ENCODE measurements around the gene HINT1.

The HINT1 gene

GRCh38 chr5:131170540-131171275 is 5.7 kb upstream of the HINT1 start, which contains the start of gene LYRM7:
LYRM7 (plus strand) TSS chr5:131170944; CDS start chr5:131171021, 77 bp downstream.
- no peaks in the 10 kb centered on the region for H3K36me3 ChIP-seq (ENCODE audit: control insufficient read depth, insufficient read depth, low read length)
- TF ChIP-seq, protein P1, sequence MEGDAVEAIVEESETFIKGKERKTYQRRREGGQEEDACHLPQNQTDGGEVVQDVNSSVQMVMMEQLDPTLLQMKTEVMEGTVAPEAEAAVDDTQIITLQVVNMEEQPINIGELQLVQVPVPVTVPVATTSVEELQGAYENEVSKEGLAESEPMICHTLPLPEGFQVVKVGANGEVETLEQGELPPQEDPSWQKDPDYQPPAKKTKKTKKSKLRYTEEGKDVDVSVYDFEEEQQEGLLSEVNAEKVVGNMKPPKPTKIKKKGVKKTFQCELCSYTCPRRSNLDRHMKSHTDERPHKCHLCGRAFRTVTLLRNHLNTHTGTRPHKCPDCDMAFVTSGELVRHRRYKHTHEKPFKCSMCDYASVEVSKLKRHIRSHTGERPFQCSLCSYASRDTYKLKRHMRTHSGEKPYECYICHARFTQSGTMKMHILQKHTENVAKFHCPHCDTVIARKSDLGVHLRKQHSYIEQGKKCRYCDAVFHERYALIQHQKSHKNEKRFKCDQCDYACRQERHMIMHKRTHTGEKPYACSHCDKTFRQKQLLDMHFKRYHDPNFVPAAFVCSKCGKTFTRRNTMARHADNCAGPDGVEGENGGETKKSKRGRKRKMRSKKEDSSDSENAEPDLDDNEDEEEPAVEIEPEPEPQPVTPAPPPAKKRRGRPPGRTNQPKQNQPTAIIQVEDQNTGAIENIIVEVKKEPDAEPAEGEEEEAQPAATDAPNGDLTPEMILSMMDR (IDR thresholded peaks at IDR 0.05; ENCODE audit: insufficient read depth, low read length, poor library complexity, severe bottlenecking): no peak
- peak; percentile 86 for DNase-seq (ENCODE audit: extremely low read depth, insufficient read length)
- no peaks in the 10 kb centered on the region for H3K27me3 ChIP-seq (replicated peaks; ENCODE audit: control insufficient read depth, insufficient read depth, low read length)
- peak within 1 kb of the TSS; percentile 76 for H3K4me3 ChIP-seq (replicated peaks; ENCODE audit: low read depth, low read length)

- Histone ChIP-seq H3K27me3 (replicated peaks; ENCODE audit: control insufficient read depth, insufficient read depth, low read length) (no peaks in the 10 kb centered on the region), H3K4me3 (replicated peaks; ENCODE audit: low read depth, low read length) (peak overlapping the region; percentile 64), H3K36me3 (ENCODE audit: control insufficient read depth, insufficient read depth, low read length) (no peaks in the 10 kb centered on the region)
- no peak for DNase-seq (ENCODE audit: extremely low read depth, insufficient read length)
- TF ChIP-seq, protein P1 (IDR thresholded peaks at IDR 0.05; ENCODE audit: insufficient read depth, low read length, poor library complexity, severe bottlenecking): no peak
These were observed 4.9 kb upstream of the HINT1 start for GRCh38 chr5:131169810-131170539.

DNA sequence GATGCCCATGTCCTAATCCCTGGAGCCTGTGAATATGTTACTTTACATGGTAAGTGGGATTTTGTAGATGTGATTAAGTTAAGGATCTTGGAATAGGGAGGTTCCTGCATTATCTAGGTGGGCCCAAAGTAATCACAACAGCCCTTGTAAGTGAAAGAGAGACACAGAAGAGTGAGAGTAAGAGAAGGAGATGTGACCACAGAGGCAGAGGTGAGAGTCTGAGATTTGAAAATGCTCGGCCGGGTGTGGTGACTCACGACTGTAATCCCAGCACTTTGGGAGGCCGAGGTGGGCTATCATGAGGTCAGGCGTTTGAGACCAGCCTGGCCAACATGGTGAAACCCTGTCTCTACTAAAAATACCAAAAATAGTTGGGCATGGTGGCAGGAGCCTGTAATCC is 2.6 kb upstream of the HINT1 start:
- TF ChIP-seq, protein P1 (IDR thresholded peaks at IDR 0.05; ENCODE audit: insufficient read depth, low read length, poor library complexity, severe bottlenecking): no peak
- H3K4me3 ChIP-seq (replicated peaks; ENCODE audit: low read depth, low read length): no peak overlapping the region
- no peaks in the 10 kb centered on the region for H3K27me3 ChIP-seq (replicated peaks; ENCODE audit: control insufficient read depth, insufficient read depth, low read length)
- no peak for DNase-seq (ENCODE audit: extremely low read depth, insufficient read length)
- H3K36me3 ChIP-seq (ENCODE audit: control insufficient read depth, insufficient read depth, low read length): no peaks in the 10 kb centered on the region

DNA sequence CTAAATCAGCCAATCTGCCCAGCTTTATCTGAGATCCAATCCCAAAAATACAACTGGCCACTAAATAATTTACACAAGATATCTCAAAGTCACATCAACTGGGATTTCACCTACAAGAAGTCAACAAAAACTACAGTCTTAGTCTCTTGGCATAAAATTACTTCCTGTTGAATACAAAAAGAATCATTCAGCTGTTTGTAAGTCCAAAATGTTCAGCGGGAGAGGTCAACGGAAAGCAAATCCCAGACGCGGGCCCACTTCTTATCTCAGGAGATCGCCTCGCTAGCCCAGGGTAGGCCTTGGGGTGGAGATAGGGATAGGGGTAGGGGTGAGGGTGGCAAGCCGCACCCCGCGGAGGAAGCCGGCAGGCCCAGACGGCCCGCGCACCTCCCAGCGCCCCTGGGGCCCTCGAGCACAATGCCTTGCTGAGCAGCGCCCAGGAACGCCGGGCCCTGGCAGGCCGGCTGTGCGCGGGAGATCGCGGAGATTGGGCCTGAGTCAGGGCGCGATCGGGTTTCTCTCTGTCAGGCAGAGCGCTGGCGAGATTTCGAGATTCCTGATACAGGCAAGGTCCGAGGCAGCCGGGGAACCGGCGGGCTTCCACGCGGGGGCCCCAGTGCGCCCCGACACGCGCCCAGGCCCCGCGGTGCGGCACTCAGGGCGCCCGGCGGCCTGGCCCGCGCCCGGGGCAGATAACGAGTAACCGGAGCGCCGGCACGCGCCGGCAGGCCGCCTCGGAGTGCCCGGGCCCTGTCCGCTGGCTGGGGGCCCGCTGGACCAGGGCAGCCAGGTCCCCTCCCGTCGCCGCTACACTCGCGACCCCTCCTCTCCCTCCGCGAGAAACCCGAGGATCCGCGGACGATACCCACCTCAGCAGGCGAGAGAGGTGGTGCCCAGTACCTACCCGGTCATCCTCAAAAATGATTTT is 601 bp downstream of the HINT1 start:
- peak; percentile 86 for DNase-seq (ENCODE audit: extremely low read depth, insufficient read length)
- H3K36me3 ChIP-seq (ENCODE audit: control insufficient read depth, insufficient read depth, low read length): peaks cover 5% of the 10 kb centered on the region
- H3K4me3 ChIP-seq (replicated peaks; ENCODE audit: low read depth, low read length): peak overlapping the region; percentile 93
- H3K27me3 ChIP-seq (replicated peaks; ENCODE audit: control insufficient read depth, insufficient read depth, low read length): no peaks in the 10 kb centered on the region
- TF ChIP-seq, protein P1 (IDR thresholded peaks at IDR 0.05; ENCODE audit: insufficient read depth, low read length, poor library complexity, severe bottlenecking): peak; percentile 36

DNA sequence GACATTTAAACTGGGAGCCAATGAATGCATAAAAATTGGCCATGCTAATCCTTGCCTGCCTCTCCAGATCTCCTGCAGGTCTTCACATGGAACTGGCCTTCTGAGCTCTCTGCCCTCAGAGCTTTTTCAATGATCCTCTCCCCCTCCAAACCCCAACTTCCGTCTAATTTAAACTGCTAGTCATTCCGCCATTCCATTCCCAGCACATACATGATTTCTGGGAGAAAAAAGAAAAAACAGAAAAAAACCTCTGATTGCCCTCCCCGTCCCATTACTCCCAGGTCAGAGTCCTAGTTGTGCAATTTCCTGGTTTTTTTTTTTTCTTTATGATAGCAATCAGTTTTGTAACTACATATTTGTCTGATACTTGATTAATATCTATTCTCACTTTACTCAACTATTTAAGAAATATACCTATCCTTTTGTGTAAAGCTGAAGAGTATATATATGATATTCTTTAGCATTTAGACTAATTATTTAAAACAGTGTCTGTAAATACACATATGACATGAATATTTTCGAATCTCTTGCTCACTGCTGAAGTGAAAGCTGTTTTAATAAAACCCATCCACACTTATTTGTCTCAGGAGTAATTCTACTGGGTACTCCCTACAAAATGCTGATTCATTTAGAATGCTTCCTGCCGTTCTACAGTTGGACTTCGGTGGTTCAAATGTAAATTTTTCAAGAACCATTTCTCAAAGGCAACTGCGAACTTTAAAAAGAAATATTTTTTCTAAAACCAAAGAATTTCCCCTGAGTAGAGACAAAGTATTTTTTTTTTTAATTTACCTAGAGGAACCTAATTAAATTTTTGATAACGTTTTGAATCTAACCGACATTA is 1.6 kb downstream of the HINT1 start:
- TF ChIP-seq, protein P1 (IDR thresholded peaks at IDR 0.05; ENCODE audit: insufficient read depth, low read length, poor library complexity, severe bottlenecking): no peak
- H3K27me3 ChIP-seq (replicated peaks; ENCODE audit: control insufficient read depth, insufficient read depth, low read length): no peaks in the 10 kb centered on the region
- H3K36me3 ChIP-seq (ENCODE audit: control insufficient read depth, insufficient read depth, low read length): peaks cover 7% of the 10 kb centered on the region
- peak overlapping the region; percentile 93 for H3K4me3 ChIP-seq (replicated peaks; ENCODE audit: low read depth, low read length)
- no peak for DNase-seq (ENCODE audit: extremely low read depth, insufficient read length)

All from GM06990 (cell line).